NCI-H345 (cell line): Measurements from ENCODE around the gene TTC7B.

Source experiments
- DNase-seq: peaks from one replicate; lab custom pipeline; 2025; lab: John Stamatoyannopoulos, UW

Gene TTC7B

GRCh38 chr14:90671382-90672234 is 144.6 kb downstream of the TTC7B start:
- DNase-seq: no peak

DNA sequence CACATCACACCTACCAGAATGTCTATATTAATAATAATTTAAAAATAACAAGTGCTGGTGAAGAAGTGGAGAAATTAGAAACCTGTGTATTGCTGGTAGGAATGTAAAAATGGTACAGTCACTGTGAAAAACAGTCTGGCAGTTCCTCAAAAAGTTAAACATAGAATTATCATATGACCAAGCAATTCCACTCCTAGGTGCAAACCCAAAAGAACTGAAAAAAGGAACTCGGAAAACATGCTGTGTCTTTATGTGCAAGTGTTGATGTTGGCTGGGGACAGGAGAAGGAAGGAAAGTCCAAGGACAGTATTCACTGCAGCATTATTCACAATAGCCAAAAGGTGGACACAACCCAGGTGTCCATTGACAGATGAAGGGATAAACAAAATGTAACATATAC is 146.5 kb downstream of the TTC7B start:
- no peak for DNase-seq

DNA sequence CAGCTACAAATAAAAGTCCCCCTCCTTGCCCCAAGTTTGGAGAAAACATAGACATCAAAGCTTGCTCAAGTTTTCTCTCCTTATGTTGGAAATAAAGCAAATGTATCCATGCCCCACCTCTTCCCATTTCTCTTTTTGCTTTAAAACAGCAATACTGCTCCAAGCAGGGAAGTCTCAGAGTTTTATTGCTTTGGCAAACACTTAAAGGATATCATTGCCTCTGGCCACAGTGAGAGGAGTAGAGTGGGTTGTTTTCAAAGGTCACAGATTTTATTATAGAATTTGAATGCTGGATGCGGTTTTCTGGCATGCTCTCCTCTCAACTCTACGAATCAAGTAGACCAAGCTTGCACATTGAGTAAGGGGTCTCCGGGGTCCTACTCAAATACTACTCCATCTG is 149.7 kb downstream of the TTC7B start:
- DNase-seq: no peak

GRCh38 chr14:90665321-90666000 is 150.8 kb downstream of the TTC7B start:
- DNase-seq: no peak

DNA sequence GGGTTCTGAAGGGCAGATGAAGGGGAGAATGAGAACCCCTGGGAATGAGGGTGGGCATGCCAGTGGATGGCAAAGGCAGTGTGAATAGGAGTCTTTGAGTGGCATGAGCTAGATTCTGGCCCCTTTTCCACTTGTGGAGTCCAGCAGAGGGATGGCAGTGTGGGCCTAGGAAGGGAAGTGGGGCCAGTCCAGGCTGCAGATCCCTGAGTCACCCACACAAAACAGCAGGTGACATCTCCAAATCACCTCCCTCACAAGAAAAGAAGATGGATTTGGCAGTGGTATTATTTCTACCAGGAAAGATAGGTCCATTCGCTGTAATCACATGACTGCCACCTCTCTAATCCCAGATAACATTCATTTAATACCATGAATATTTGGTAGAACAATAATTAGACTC is 151.3 kb downstream of the TTC7B start:
- no peak for DNase-seq

DNA sequence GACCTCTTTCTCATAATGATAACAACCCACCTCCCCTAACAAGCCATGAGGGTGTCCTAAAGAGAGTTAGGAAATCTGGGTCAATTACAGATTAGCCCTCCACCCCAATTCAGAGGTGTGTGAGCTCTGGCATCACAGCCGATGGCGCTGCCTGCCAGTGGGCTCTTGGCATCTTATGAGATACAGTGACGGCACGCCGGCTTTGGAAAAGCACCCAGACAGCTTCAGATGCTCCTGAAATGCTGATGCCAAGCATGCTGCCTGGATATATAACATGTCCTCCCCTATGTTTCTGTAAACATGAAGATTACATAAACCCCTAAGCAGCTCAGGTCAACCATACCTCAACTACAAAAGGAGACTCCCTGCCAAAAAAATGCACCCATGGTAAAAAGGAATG is 152.6 kb downstream of the TTC7B start:
- no peak for DNase-seq

- DNase-seq: no peak
Observed at GRCh38 chr14:90663140-90663539, 153.1 kb downstream of the TTC7B start.

DNA sequence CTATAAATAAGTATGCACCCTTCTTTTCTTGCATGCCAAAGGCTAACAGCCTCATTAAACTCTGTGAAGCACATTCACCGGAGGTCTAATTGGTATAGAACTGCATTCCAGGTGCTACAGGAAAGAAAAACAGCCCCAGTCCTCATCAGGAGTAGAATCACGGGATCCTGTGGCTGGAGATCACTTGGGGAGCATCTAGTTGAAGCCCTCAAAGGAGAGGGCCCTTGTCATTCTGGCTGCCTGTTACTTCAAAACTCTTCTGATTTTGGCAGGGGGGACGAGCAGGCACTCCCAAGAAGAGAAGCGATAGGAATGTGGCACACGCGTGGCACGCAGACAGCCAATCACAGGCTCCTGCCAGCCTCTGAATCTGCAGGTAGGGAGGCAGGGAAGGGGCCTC is 154.4 kb downstream of the TTC7B start:
- no peak for DNase-seq

GRCh38 chr14:90660865-90661570 is 155.2 kb downstream of the TTC7B start:
- DNase-seq: peak; percentile 32

GRCh38 chr14:90659156-90659555 is 157.1 kb downstream of the TTC7B start:
- no peak for DNase-seq

GRCh38 chr14:90658541-90658967 is 157.7 kb downstream of the TTC7B start:
- no peak for DNase-seq

GRCh38 chr14:90656973-90657372 is 159.3 kb downstream of the TTC7B start:
- no peak for DNase-seq

DNA sequence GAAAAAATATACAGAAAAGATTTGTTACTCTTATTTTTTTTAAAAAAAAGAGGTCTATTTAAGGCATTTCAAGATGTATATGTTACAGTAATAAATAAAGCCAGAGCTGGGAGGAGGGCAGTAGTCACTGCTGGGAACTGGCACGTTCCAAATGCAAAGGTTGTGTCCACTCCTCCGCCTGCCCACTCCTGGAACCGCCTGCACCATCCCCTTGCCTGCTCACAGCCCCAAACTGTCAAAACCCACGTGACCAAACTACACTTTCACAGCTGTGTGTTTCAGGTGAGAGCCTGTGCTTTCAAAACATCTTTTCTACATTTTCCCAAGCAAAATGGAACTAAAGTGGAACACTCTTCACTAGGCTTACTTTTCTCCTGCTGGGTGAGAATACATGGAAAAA is 160.4 kb downstream of the TTC7B start:
- no peak for DNase-seq

DNA sequence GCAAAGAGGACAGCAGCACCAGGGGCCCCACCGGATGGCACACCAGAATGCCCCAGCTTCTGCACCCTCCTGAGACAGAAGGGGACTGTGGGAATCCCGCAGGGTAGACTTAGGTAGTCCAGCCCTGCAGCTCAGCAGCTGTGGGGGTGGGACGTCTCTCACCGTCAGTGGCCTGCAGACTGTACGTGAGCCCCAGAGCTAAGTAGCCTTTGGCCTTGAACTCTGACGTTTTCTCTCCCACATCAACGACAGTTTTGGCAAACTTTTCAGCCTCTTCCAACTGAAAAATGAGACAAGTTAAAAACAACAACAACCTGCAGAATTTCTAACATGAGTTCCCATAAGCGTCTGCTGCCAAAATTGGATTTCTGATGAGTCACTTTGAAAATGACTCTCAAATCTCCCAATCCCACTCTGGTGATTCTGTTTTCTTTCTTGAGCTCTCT is 161.4 kb downstream of the TTC7B start:
- no peak for DNase-seq

DNA sequence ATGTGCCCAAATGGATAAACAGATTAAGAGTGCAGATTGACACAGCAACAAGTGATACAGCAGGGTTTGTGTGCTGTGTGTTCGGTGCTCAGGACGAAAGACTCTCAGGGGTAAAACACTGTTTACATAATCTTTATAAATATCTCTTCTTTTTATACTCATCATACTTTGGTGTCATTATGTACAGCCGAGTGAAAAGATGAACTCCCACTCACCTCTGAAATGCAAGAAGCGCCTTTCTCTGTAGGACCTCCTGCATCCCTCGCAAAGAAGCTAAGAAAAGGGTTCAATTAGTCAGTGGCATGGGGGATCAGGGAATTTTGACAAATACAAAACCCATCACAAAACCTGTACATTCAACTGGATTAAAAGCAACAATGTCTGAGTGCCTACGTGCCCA is 163.6 kb downstream of the TTC7B start:
- DNase-seq: no peak

DNA sequence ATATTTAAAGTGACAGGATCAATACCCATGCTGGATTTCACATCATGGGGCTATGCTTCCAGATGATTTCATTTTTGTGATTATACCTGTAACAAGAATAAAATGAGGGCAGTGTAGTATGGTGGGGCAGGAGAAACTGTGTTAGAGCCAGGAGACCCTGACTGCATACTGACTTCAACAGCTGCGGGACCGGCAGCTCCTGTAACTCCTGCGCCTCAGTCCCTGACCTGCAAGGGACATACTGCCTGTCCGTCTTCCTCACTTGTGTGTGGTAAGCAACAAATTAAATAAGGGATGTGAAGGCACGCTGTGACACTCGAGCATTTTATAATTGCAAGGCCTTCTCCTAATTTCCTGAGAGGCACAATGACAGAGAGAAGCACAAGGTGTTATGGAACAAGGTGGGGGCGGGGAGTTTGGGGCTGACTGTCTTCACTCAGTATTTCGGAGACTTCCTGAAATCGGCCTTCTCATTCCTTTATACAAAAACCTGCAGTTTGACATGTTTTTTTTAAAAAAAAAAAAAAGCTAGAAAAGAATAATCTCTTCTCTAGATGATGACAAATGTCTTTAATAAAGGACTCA is 164.2 kb downstream of the TTC7B start:
- DNase-seq: no peak

GRCh38 chr14:90651271-90651804 is 164.9 kb downstream of the TTC7B start:
- DNase-seq: no peak

GRCh38 chr14:90649557-90650135 is 166.6 kb downstream of the TTC7B start:
- DNase-seq: no peak

DNA sequence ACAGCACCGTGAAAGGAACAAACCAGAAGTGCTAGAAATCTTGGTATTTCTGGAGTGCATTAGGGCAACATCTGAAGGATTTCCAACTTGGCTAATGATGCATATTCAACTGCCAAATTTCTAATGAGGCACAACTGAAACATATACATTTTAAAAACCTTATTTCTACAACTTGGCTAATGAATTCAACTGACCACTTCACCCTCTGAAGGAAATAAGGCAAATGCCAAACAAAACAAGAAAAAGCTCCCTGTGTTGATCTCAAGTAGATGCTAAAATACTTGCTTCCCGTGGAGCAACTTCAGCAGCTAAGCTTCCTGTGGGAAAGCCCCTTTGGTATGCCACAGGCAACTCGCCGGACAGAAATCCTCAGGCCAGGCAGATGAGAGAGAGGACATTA is 167.1 kb downstream of the TTC7B start:
- DNase-seq: no peak

GRCh38 chr14:90648421-90648820 is 167.8 kb downstream of the TTC7B start:
- no peak for DNase-seq

GRCh38 chr14:90647473-90648005 is 168.7 kb downstream of the TTC7B start:
- no peak for DNase-seq
